GM19468 (cell line): ENCODE measurements around the gene PICALM.
"Not testable (repeated sequence)": the region's sequence is repeated elsewhere in the genome, so short reads cannot be mapped to it uniquely, and the experiment has no call there.

Experiments
- ATAC-seq: cut with Tn5 transposase; IDR thresholded peaks from one replicate; pipeline ENCODE4 v1.9.1; 2021; ENCODE audit warnings: mild to moderate bottlenecking, moderate library complexity, moderate number of reproducible peaks; ENCODE audit not compliant: unreplicated experiment; ENCODE audit errors: extremely low read depth

PICALM gene

DNA sequence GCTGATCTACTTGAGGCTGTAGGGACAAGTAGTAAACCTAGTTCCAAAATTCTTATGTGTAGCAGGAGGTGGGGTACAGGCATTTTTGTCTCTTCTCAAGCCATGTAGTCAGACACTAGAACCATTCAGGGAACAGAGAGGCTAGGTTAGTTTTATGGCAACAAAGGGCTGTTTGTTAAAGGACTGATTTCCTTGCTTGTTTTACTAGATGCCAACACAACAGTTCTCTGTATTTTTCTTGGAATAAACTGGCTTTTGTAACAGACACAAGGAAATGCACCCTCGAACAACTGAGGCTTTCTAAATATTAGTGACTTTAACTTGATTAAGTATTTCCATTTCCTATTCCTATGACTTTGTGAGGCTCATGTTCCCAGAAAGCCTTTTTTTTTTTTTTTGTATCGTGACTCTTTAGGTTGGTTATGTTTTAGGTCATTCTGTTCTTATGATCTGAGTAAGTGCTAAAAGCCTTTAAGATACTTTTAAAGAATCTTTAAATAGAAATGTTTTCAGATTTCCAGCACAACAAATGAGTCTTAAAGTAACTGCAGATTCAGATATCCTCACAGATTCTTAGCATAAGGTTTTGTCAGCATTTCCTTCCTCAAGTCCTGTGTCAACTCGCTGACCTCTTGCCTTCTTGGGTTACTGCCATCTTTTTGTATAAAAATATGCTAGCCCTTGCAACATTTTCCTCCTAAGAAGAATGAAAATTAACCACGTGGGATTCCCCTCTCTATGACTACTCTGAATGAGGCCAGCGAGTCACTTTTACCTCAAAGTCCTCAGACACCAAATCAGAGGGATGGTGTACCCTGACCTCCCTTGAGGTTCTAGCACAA is 121.2 kb downstream of the PICALM start:
- no peak for ATAC-seq

GRCh38 chr11:85946221-85946620 is 122.7 kb downstream of the PICALM start:
- ATAC-seq: no peak

DNA sequence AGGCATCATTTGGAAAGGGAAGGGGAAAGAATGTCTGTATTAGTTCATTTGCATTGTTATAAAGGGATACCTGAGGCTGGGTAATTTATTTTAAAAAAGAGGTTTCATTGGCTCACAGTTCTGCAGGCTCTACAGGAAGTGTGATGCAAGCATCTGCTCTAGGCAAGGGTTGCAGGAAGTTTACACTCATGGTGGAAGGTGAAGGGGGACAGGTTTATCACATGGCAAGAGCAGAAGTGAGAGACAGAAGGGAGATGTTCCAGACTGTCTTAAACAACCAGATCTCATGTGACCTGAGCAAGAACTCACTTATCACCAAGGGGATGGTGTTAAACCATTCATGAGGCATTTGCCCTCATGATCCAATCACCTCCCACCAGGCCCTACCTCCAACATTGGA is 123.1 kb downstream of the PICALM start:
- no peak for ATAC-seq

DNA sequence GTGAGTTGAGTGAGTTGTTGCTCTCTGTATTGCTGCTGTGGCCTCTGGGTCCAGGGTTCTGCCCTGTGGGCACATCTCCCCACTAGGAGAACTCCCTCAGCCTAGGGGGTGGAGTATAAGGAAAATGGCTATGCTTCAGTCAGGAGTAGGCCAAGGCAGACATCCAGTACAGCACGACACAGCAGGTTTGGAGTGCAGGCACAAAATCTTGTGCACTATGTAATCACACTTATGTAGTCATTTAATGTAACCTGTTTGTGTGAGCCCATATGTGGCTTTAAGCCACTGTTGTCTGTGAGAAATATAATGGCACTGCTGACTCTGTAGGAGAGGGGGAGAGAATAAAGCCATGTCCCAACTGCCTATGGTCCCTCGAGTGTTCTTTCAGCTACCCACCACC is 123.6 kb downstream of the PICALM start:
- ATAC-seq: no peak

GRCh38 chr11:85941380-85941973 is 127.4 kb downstream of the PICALM start:
- peak; percentile 70 for ATAC-seq

DNA sequence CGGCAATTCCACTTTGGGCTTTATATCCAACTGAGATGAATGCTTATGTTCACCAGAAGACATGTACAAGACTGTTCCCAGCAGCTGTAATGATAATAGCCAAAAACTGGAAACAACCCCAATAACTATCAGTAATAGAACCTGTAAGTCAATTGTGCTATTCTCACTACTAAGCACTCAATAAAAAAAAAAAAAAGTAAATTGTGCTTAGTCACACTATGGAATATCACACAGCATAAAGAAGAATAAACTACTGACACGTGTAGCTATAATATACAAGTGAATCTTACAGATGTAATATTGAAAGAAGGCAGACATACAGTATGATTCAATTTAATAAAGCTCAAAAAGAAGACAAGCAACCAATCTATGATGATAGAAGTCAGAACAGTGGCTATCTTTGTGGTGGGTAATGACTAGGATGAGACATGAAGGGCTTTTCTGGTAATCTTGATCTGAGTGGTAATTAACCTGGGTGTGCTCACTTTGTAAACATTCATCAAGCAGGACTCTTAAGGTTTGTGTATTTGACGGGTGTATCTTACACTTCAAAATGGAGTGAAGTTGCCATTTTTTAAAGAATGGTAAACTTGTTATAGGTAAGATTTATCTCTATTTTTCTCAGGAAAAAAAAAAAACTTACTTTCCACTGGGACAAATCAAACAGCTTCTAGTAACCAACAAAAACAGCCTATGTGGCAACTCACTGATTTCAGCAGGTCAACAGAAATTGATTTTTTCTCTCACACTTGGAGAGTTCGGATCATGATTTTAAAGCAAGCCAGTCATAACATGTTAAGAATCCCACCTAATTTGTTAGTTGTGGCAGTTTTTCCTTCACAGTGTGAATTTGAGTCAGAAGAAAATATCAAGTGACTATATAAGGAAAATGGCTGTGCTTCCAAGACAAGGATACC is 129.5 kb downstream of the PICALM start:
- ATAC-seq: no peak

DNA sequence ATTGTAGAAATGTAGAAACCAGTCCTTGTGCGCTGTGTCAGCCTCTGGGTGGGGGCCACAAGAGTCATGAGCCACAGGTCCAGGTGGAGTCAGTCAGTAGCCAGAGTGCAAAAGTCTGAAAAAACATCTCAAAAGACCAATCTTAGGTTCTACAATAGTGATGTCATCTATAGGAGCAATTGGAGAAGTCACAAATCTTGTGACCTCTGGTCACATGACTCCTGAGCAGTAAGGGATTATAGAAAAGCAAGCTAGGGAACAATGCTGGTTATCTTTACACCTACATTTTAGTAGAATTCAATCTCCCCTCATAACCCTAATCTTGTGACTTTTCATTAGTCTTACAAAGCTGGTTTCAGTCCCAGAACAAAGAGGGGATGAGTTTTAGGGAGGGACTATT is 131.0 kb downstream of the PICALM start:
- no peak for ATAC-seq

DNA sequence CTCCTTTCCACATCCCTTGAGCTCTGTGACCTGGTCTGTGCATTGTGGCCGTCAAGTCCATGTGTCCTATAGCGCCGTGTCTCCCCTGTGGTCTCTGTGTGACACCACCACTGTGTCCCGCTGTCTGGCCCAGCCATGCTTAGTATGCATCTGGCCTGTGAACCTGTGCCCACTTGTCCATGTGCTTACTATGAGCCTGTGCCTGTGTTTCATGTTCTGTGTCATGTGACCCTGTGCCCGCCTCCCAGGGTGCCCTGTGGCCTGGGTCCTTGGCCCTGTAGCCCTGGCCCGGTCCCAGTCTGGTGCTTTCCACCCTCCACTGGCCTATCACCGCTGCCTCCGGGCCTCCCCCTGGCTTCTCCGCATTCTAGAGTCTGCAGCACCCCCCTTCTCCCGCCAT is 133.1 kb downstream of the PICALM start:
- no peak for ATAC-seq

DNA sequence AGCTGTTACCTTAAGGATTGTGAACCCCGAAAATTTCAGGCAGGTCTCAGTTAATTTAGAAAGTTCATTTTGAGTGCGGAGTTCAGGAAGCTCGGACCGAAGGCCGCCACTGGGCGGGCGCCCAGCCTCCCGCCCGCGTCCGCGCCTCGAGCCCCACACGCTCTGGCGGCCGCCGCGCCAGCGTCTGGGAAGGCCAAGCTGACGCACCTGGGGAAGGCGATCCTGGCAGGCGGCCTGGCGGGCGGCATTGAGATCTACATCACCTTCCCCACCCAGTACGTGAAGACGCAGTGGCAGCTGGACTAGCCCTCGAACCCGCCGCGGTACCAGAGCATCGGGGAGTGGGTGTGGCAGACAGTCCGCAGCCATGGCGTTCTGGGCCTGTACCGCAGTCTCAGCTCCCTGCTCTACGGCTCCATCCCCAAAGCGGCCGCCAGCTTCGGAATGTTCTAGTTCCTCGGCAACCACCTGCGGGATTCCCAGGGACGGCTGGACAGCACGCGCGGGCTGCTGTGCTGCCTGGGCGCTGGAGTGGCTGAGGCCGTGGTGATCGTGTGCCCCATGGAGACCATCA is 134.2 kb downstream of the PICALM start:
- no peak for ATAC-seq

- ATAC-seq: no peak
These were observed 138.0 kb downstream of the PICALM start for GRCh38 chr11:85930879-85931366.

GRCh38 chr11:85926653-85927214 is 142.2 kb downstream of the PICALM start:
- ATAC-seq: not testable (repeated sequence)

DNA sequence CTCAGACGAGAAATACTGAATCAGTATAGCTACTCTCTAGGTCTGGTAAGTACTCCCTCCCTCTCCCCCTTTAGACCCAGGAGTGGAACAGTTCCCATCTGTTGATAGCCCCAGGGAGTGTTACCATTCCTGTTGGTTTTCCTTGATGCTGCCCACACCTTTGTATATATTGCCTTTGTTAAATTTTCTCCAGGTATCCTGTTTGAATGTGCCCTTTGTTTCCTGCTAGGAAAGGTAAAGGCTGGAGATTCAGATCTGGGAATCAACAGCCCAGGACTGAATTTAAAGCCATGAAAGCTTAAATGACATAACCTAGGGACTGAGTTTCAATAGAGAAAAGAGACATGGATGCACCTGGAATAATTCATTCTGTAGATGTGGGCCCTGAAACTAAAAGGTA is 145.4 kb downstream of the PICALM start:
- ATAC-seq: no peak

DNA sequence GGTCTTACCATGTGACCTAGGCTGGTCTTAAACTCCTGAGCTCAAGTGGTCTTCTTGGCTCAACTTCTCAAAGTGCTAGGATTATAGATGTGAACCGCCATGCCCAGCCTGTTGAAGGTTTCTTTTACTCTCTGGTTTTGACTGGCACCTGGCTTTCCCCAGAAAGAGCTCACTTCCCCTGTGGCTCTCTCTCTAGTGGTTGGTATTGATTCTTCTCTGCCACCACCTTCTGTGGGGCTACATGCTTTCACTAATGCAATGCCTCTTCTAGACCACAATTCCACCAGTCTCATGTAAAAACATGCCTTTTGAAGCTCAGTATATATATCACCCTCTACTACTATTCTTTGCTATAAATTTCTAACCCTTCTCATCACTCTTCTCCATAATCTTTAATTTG is 146.5 kb downstream of the PICALM start:
- peak; percentile 52 for ATAC-seq

DNA sequence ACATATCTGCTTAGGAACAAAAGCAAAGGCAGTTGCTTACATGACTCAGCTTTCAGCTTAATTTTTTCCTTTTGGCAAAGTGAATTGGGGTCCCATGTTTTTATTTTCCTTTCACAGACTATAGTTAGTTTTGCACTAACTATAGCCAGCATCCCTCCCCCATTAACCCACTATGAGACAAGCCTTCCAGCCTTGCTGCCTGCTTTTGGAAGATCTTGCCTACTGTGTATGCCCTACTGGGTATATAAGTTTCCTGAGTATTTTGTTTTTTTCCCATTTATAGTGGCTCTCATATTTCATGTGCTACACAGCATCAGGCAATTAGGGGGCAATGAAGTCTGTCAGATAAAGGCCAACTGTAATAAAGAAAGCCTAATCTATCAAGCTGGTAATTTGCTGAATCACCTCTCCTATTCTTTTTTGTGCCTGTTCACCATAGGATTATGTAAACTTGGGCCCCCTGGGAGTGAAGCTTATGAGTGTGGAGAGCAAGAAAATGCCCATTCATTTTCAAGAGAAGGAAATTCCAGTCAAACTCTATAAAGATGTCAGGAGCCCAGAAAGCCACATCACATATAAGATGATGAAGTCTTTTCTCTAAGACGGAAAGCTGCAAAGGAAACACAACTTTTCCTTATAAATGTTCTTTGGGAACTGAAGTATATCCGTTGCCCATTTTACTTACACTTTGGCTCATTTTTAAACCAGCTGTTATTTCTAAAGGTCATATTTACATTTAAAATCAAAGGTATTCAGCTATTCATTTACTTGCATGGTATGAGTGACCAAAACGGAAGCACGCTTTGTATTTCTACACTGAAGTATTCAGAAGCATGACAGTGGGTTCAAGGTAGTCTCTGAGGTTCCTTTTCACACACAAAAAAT is 149.7 kb downstream of the PICALM start:
- no peak for ATAC-seq

DNA sequence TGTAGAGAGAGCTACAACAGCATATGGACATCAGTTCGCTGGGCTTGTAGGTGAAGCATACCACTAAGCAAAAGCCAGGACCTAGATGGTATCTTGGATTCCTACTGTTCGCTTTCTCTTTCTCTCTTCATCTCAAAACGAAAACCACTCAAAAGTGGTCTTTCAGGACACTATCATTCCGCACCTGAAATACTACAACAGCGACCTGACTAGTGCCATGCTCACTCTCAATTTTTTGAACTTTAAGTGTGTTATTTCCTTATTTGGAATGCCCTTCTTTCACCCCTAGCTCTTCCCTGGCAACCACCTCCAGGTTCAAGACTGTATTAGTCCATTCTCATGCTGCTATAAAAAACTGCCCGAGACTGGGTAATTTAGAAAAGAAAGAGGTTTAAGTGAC is 154.5 kb downstream of the PICALM start:
- no peak for ATAC-seq

DNA sequence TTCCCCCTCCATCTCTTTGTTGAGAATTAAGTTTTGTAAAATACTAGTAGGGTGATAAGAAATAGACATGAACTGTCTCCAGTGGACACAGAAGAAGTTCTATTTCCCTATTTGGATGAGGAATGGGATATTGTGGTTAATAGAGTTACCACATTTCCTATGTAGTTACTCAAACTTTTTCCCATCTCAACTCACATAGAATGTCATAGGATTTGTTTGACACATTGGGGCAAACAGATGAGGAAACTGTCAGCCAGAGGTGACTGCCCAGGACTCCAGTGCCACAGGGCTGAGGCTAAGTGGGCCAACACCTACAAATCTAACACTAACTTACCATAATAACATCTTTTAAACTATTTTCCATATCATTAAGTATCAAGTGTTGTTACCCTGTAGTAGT is 155.4 kb downstream of the PICALM start:
- no peak for ATAC-seq

- no peak for ATAC-seq
These were observed 156.5 kb downstream of the PICALM start for GRCh38 chr11:85912414-85912813.
